Lower leg skin (tissue), 4 donors: ENCODE data around the gene JUND. TPM values are rescaled to one million over a fixed set of nuclear protein-coding genes. Genes with fewer than 3 reads are reported as not detected.

Experiments
- DNase-seq, 2 donors: peaks; one replicate each; pipeline ENCODE4 v3.0.0-alpha.2; 2019; ENCODE audit warnings: low spot score in 2 of 2
- H3K4me3 ChIP-seq: fragments of 200-600 bp; sonication (generic); 2 replicates; pipeline ENCODE4 v1.5.1; 2017; ENCODE audit warnings: mild to moderate bottlenecking, low read depth; ENCODE audit not compliant: poor library complexity, severe bottlenecking
- POLR2A ChIP-seq, 2 donors: fragments of 450-650 bp; IDR thresholded peaks; one replicate each; pipeline ENCODE4 v1.6.1; 2016 to 2017; ENCODE audit warnings: antibody characterized with exemption in 2 of 2, mild to moderate bottlenecking in 1 of 2, moderate library complexity in 1 of 2
- WGBS, 2 donors: methylation state at CpG; one replicate each; pipeline ENCODE4 v1.1.5; 2018; 5-methylcytosine and 5-hydroxymethylcytosine counted together
- intact Hi-C: fragments of 100-400 bp; cut with DNase I; formaldehyde crosslinking; loops from one replicate; pipeline ENCODE4 v1.15.0; 2023; ENCODE audit warnings: low total_unique reads
- total RNA-seq, 4 donors: library from RNA; depleted of rRNA; stranded (reverse); fragments of >200 nt; gene quantifications; one replicate each; pipeline ENCODE4 v1.1.0, GENCODE V29; 2016
- TF ChIP-seq, protein P1 (sequence below), 3 donors: fragments of 450-650 bp; IDR thresholded peaks; one replicate each; pipeline ENCODE4 v1.5.1; 2016; ENCODE audit warnings: antibody characterized with exemption in 3 of 3, mild to moderate bottlenecking in 3 of 3, moderate library complexity in 2 of 3

The JUND gene
- total RNA-seq, 4 donors from 2014 or later, result 337 to 886 (median 413) TPM

DNA sequence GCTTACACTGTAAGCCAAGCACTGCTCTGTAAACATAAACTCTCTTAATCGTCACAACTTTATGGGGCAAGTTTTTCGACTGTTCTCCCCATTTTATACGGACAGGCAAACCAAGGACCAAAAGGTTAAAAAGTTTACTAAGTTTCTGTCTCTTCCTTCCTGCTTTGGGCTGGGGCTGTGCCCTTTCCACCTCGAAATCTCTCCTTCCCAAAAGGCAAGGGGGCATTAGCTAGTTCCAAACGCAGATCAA, 2.2 kb downstream of the JUND start:
- no peak for TF ChIP-seq POLR2A (IDR thresholded peaks at IDR 0.05)
- TF ChIP-seq, protein P1, sequence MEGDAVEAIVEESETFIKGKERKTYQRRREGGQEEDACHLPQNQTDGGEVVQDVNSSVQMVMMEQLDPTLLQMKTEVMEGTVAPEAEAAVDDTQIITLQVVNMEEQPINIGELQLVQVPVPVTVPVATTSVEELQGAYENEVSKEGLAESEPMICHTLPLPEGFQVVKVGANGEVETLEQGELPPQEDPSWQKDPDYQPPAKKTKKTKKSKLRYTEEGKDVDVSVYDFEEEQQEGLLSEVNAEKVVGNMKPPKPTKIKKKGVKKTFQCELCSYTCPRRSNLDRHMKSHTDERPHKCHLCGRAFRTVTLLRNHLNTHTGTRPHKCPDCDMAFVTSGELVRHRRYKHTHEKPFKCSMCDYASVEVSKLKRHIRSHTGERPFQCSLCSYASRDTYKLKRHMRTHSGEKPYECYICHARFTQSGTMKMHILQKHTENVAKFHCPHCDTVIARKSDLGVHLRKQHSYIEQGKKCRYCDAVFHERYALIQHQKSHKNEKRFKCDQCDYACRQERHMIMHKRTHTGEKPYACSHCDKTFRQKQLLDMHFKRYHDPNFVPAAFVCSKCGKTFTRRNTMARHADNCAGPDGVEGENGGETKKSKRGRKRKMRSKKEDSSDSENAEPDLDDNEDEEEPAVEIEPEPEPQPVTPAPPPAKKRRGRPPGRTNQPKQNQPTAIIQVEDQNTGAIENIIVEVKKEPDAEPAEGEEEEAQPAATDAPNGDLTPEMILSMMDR (IDR thresholded peaks at IDR 0.05), result peak in 1 of 3 donors; percentile 59
- no peak for DNase-seq
- 0 to 1% methylated on average over 5 of the region's 5 CpGs for WGBS, 2 donors
- H3K4me3 ChIP-seq, result peak overlapping the region; percentile 100
- intact Hi-C loops, result no loop called here

DNA sequence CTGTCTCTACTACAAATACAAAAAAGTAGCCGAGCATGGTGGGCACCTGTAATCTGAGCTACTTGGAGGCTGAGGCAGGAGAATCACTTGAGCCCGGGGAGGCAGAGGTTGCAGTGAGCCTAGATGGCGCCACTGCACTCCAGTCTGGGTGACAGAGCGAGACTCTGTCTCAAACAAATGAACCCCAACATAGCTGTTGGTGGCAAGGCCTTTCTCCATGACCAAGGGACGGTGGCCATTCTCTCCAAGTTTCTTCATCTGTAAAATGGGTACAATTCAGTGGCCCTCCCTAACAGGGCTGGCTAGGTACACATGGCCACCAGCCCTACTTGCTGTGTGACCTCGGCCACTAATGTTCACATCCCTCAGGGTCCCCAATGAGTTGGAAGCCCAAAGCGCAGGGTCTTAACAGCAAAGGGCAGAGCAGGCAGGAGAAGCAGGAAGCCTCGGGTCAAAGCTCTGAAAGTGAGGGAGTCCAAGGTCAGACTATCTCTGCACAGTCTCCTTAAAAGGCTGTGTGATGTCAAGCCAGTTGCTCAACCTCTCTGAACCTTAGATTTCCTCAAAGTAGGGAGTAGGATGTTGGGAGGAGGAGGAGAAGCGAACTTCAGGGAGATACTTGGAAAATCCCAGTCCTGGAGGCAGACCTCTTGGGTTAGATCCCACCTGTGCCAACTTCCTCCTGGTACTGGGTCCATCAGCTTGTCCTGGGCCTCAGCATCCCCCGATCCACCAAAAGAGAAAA, 2.7 kb downstream of the JUND start:
- WGBS, 2 donors, result 57 to 66% methylated on average over 10 of the region's 10 CpGs
- DNase-seq, result no peak
- intact Hi-C loops, result no loop called here
- no peak for TF ChIP-seq POLR2A (IDR thresholded peaks at IDR 0.05)
- TF ChIP-seq, protein P1 (IDR thresholded peaks at IDR 0.05), result no peak
- peak overlapping the region; percentile 100 for H3K4me3 ChIP-seq

DNA sequence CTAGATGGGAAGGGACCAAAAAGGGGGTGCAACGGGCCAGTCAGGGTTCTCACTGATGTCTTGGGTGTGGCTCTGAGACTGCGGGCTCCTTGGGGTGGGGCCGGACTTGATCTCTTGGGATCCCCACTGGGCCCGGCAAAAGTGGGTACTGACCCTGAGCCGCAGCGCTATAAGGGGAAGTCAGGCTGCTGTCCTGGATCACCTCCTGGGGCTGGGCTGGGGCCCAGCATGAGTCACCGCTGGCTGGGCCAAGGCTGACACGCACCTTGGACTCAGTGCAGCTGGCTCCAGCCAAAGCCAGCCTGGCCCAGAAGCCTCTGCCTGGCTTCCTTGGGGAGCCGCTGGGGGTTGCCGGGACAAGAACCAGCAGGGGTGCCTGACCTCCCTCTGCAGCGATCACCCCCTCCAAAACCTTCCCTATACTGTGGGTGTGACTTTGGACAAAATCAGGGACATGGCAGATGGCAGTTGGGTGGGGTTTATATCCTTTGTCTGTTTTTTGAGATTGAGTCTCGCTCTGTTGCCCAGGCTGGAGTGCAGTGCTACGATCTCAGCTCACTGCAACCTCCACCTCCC, 6.6 kb downstream of the JUND start:
- TF ChIP-seq, protein P1 (IDR thresholded peaks at IDR 0.05), result no peak
- TF ChIP-seq POLR2A (IDR thresholded peaks at IDR 0.05), result no peak
- 12 to 13% methylated on average over 8 to 9 of the region's 13 CpGs for WGBS, 2 donors
- peak; percentile 77 to 96 for DNase-seq
- no peak overlapping the region for H3K4me3 ChIP-seq
- intact Hi-C loops, result no loop called here

DNA sequence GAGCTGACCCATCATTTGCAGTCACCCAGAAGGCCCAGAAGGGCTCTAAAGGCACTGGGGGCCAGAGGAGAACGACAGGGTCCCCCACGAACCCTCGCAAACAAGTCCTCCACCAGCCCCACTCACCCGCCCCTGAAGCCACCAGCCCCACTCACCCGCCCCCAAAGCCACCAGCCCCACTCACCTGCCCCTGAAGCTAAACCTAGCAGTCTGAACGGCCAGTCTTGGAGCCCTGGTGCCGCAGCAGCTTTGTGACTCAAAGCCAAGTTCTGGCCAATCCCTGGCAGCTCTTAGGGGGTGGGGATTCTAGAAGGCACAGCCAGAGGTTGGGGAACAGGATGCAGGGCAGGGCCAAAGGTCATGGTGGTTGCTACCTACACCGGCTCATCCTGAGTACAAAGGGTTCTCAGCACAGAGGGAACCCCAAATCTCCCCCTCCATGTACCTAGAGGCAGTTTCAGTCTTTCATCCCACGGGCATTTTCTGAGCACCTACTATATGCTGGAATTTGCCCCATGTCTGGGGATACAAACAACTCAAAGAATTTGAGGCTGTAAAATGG, 7.1 kb downstream of the JUND start, which contains the start of gene IQCN:
IQCN (minus strand) TSS at position 234 of the 562 bp plus-strand sequence. CDS start 4,974 bp downstream, outside the sequence.
- 65 to 76% methylated on average over 5 to 7 of the region's 9 CpGs for WGBS, 2 donors
- DNase-seq, result no peak
- intact Hi-C loops, result no loop called here
- TF ChIP-seq, protein P1 (IDR thresholded peaks at IDR 0.05), result no peak
- TF ChIP-seq POLR2A (IDR thresholded peaks at IDR 0.05), result no peak
- no peak within 1 kb of the TSS for H3K4me3 ChIP-seq

DNA sequence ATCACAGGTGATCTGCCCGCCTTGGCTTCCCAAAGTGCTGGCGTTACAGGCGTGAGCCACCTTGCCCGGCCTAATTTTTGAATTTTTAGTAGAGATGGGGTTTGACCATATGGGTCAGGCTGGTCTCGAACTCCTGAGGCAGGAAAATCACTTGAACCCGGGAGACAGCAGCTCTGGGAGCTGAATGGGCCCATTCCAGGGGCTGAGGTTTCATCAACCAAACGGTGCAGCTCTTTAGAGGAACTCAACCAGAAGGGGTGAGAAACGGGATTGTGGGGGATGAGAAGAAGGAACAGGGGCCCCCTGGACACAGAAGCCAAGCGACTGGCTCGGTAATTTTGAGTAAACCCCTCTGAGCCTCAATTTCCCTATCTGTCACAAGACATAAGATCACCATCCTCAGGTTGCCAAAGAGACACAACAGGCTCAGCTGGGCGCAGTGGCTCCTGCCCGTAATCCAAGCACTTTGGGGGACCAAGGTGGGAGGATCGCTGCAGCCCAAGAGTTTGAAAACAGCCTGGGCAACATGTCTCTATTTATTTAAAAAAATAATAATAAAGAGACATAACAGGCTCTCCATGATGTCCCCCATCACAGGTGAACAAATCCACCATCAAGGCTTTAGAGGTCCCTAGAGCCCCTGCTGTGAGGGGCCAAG, 7.7 kb downstream of the JUND start:
- intact Hi-C loops, result no loop called here
- no peak for DNase-seq
- TF ChIP-seq, protein P1 (IDR thresholded peaks at IDR 0.05), result no peak
- no peak for TF ChIP-seq POLR2A (IDR thresholded peaks at IDR 0.05)
- no peak overlapping the region for H3K4me3 ChIP-seq
- 89 to 98% methylated on average over 13 of the region's 13 CpGs for WGBS, 2 donors
